Choroid plexus epithelial cell (primary cell): ENCODE data around the gene VDAC2.
A peak's percentile ranks its signal among the peaks of the same experiment; 100 is the strongest.

Experiments
- DNase-seq: peaks from one replicate; pipeline ENCODE4 v3.0.0-alpha.2; 2010; ENCODE audit warnings: low read depth
- H3K4me3 ChIP-seq: 2 replicates; pipeline ENCODE4 v1.5.1; 2011; ENCODE audit warnings: low read depth, mild to moderate bottlenecking, control low read depth, low read length, moderate library complexity
- TF ChIP-seq, protein P1 (sequence below): conservative IDR thresholded peaks from 2 replicates; pipeline ENCODE4 v1.5.1; 2011; ENCODE audit warnings: low read depth, mild to moderate bottlenecking, control low read depth, inconsistent platforms, low read length, moderate library complexity

The VDAC2 gene, protein sequence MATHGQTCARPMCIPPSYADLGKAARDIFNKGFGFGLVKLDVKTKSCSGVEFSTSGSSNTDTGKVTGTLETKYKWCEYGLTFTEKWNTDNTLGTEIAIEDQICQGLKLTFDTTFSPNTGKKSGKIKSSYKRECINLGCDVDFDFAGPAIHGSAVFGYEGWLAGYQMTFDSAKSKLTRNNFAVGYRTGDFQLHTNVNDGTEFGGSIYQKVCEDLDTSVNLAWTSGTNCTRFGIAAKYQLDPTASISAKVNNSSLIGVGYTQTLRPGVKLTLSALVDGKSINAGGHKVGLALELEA

DNA sequence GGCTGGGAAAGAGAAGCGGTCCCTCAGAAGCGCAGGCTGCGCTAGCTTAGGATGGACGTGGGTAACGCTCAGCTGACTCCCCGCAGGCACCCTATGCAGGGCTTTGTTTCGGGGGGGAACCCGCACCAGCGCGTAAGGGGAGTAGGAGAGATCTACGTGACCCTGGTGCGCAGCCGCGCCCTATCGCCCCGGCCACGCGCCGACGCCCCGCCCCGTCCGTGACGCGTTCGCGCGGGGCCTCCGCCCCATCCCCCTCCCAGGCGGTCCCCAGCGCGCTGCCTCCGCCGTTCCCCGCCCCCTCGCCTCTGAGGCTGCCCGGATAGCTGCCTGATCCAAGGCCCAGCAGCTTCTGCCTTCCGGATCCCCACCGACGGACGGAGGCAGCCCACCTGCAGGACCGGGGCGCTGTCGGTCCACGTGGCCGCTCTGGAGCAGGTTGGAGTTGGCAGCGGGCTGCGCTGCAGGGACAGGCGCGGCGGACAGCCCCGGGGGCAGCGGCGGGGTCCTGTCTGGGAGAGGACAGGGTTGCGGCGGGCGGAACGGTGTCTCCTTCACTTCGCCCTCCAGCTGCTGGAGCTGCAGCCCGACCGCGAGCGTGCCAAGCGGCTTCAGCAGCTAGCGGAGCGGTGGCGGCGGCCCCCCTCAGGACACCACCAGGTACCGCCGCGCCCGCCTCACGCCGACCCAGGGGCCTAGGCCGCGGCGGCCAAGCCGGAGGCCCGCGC lies at the start of gene VDAC2:
TSS of gene VDAC2 (plus strand) at position 515 of the 725 bp plus-strand sequence. CDS start 363 bp downstream, outside the sequence.
- peak; percentile 86 for DNase-seq
- peak within 1 kb of the TSS; percentile 93 for H3K4me3 ChIP-seq
- TF ChIP-seq, protein P1, sequence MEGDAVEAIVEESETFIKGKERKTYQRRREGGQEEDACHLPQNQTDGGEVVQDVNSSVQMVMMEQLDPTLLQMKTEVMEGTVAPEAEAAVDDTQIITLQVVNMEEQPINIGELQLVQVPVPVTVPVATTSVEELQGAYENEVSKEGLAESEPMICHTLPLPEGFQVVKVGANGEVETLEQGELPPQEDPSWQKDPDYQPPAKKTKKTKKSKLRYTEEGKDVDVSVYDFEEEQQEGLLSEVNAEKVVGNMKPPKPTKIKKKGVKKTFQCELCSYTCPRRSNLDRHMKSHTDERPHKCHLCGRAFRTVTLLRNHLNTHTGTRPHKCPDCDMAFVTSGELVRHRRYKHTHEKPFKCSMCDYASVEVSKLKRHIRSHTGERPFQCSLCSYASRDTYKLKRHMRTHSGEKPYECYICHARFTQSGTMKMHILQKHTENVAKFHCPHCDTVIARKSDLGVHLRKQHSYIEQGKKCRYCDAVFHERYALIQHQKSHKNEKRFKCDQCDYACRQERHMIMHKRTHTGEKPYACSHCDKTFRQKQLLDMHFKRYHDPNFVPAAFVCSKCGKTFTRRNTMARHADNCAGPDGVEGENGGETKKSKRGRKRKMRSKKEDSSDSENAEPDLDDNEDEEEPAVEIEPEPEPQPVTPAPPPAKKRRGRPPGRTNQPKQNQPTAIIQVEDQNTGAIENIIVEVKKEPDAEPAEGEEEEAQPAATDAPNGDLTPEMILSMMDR = no peak

DNA sequence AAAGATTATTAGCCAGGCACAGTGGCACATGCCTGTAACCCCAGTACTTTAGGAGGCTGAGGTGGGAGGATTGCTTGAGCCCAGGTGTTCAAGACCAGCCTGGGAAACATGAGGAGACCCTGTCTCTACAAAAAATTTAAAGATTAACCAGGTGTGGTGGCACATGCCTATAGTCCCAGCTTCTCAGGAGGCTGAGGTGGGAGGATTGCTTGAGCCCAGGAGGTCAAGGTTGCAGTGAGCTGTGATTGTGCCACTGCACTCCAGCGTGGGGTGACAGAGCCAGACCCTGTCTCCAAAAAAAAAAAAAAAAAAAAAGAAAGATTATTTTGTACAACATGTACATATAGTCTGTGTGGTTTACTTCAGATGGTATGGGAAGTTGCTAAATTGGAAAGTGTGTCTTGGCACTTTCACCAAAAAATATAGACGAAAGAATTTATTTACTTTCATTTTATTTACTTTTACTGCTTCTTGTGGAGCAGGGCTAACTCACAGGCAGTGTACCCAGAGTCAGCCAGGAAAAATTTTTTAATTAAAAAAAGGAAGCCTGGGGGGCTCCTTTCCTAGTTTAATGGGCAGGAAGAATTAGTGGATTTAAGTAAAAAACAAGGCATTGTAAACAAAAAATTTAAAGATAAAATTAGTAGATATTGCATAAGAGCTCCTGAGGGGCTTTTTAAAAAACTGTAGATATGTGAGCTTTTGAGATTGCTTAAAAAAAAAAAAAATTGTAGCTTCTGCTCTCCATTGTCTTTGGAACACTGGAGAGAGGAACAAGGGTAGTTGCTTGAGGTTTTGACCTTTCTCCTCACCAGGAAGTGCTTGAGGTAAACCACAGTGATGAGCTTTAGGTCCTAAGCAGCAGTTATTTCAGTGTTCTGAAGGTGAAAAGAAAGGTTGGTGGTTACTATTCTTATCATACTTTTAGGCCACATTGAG lies 44.6 kb upstream of the VDAC2 start:
- H3K4me3 ChIP-seq = no peak overlapping the region
- TF ChIP-seq, protein P1 = no peak
- peak; percentile 50 for DNase-seq

DNA sequence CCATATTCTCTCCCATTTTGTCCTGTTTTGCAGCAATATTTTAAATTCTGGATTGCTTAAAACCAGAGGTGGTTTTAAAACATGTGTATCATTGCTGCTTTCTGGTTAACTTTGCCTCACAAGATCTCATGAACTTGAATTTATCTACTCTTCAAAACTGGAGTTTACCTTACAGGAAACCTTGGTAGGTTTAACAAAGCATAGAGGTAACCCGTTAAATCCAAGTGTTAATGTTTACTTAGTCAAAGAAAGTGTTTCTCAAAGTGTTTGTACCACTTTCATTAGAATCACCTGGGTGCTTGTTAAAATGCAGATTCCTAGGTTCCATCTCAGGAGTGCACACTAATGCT lies 44.0 kb upstream of the VDAC2 start:
- no peak for DNase-seq
- TF ChIP-seq, protein P1 = no peak
- no peak overlapping the region for H3K4me3 ChIP-seq

DNA sequence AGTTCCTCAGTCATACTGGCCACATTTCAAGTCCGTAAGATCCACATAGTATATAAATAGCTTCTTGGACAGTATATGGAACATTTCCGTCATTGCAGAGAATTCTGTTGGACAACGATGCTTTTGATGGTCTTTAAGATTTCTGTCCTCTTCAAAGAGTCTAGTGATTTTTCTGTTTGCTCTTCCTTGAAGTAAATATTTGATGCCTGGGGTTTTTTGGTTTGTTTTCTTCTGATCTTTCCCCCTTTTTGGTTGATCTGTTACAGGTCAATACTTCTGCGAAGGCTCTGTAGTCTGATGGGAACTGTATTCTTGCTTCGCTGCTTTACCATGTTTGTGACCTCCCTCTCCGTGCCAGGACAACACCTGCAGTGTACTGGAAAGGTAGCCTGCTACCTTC lies 42.3 kb upstream of the VDAC2 start:
- no peak for DNase-seq
- TF ChIP-seq, protein P1 = no peak
- no peak overlapping the region for H3K4me3 ChIP-seq

DNA sequence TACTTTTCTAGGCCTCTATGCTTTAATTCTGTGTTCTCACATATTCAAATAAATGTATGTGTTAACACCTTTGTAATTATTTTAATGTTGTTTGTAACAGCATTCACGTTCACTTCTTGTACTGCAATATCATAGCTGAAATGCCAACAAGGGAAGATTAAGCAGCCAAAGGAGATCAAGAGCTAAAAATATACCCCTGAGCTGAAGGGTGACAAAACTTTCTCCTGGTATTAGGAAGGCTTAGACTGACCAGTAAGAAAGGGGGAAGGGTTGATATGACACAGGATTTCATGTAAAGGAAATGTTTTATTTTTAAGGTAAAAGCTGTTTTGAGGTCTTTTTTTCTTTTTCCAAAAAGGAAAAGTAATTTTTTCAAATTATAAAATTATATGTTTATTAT lies 40.4 kb upstream of the VDAC2 start:
- TF ChIP-seq, protein P1 = no peak
- H3K4me3 ChIP-seq = no peak overlapping the region
- DNase-seq = no peak

DNA sequence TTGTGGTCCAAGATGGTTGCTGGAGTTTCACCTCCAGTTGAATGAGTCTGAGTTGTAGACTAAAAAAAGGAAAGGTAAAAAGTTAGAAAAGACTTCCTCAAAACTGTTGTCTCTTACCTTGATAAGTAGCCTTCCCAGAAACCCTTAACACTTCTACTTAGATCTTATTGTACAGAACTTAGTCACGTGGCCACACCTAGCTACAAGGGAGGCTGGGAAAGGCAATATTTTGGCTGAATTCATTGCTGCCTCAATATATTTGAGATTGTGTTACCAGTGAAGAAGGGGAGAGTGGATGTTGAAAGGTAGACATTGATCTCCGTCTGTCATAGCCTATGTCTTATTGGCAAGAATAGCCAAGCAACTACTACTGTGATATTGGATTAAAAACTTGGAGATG lies 35.5 kb upstream of the VDAC2 start:
- DNase-seq = no peak
- no peak overlapping the region for H3K4me3 ChIP-seq
- TF ChIP-seq, protein P1 = no peak
